Measurements from ENCODE around the gene IQCK. TPM values are rescaled to one million over a fixed set of nuclear protein-coding genes. Genes with fewer than 3 reads are reported as not detected.

Gene IQCK
- total and polyA plus RNA-seq, 11 donors: 5.6 to 17.4 (median 9.0) TPM

GRCh38 chr16:19833581-19833980 is 115.5 kb downstream of the IQCK start:
- Histone ChIP-seq H3K4me3 (no peak overlapping the region), H3K9me3 (no peaks in the 10 kb centered on the region), H3K27me3 (no peaks in the 10 kb centered on the region), H3K4me1 (peaks cover 0 to 24% (median 5%) of the 10 kb centered on the region in 12 donors), H3K27ac (no peak overlapping the region), H3K36me3 (peaks cover 0 to 19% (median 0%) of the 10 kb centered on the region in 9 donors)
- intact Hi-C loops (cut with DNase I): no loop called here
- ATAC-seq (no peak), DNase-seq (no peak)
- TF ChIP-seq, protein P1, sequence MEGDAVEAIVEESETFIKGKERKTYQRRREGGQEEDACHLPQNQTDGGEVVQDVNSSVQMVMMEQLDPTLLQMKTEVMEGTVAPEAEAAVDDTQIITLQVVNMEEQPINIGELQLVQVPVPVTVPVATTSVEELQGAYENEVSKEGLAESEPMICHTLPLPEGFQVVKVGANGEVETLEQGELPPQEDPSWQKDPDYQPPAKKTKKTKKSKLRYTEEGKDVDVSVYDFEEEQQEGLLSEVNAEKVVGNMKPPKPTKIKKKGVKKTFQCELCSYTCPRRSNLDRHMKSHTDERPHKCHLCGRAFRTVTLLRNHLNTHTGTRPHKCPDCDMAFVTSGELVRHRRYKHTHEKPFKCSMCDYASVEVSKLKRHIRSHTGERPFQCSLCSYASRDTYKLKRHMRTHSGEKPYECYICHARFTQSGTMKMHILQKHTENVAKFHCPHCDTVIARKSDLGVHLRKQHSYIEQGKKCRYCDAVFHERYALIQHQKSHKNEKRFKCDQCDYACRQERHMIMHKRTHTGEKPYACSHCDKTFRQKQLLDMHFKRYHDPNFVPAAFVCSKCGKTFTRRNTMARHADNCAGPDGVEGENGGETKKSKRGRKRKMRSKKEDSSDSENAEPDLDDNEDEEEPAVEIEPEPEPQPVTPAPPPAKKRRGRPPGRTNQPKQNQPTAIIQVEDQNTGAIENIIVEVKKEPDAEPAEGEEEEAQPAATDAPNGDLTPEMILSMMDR (IDR thresholded peaks at IDR 0.05): no peak
- 97 to 98% (median 98%) methylated on average over 5 of the region's 5 CpGs for WGBS, 4 donors

DNA sequence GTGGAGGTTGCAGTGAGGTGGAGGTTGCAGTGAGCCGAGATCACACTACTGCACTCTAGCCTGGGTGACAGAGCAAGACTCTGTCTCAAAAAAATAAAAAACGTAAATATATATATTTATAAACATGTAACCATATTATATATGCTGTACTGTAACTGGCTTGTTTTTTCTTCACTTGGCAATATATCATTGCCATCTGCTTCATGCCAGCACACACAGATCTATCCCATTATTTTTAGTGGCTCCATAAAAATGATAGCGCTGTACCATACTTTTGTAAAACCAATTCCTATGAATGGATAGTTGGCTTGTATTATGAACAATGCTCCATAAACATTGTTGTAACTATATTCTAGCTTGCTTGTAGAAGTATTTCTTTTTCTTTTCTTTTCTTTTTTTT is 117.1 kb downstream of the IQCK start:
- no peaks in the 10 kb centered on the region for H3K27me3 ChIP-seq
- peaks cover 0 to 24% (median 7%) of the 10 kb centered on the region in 12 donors for H3K4me1 ChIP-seq
- H3K27ac ChIP-seq: no peak overlapping the region
- ATAC-seq (no peak), DNase-seq (no peak)
- TF ChIP-seq, protein P1 (IDR thresholded peaks at IDR 0.05): no peak
- no peak for TF ChIP-seq POLR2A (IDR thresholded peaks at IDR 0.05)
- peaks cover 0 to 11% (median 0%) of the 10 kb centered on the region in 9 donors for H3K36me3 ChIP-seq
- H3K4me3 ChIP-seq: no peak overlapping the region
- WGBS, 4 donors: 97 to 98% (median 98%) methylated on average over 3 of the region's 3 CpGs
- no peaks in the 10 kb centered on the region for H3K9me3 ChIP-seq
- intact Hi-C loops (cut with DNase I): loop anchor here in 1 of 10 donors (5.0 kb wide), 1 partner anchor 52 kb away; no protein-coding TSS in a partner anchor

GRCh38 chr16:19835968-19836421 is 117.9 kb downstream of the IQCK start:
- no peak for ATAC-seq
- intact Hi-C loops (cut with DNase I): loop anchor here in 1 of 10 donors (5.0 kb wide), 1 partner anchor 51 kb away; no protein-coding TSS in a partner anchor
- H3K4me3 ChIP-seq: no peak overlapping the region
- H3K27me3 ChIP-seq: no peaks in the 10 kb centered on the region
- peaks cover 0 to 3% (median 0%) of the 10 kb centered on the region in 9 donors for H3K36me3 ChIP-seq
- H3K27ac ChIP-seq: peak overlapping the region in 4 of 12 donors; percentile 23 to 52 (median 25)
- no peak for DNase-seq
- H3K4me1 ChIP-seq: peaks cover 0 to 31% (median 12%) of the 10 kb centered on the region in 12 donors
- no peaks in the 10 kb centered on the region for H3K9me3 ChIP-seq
- TF ChIP-seq, protein P1 (IDR thresholded peaks at IDR 0.05): no peak
- TF ChIP-seq POLR2A (IDR thresholded peaks at IDR 0.05): no peak

DNA sequence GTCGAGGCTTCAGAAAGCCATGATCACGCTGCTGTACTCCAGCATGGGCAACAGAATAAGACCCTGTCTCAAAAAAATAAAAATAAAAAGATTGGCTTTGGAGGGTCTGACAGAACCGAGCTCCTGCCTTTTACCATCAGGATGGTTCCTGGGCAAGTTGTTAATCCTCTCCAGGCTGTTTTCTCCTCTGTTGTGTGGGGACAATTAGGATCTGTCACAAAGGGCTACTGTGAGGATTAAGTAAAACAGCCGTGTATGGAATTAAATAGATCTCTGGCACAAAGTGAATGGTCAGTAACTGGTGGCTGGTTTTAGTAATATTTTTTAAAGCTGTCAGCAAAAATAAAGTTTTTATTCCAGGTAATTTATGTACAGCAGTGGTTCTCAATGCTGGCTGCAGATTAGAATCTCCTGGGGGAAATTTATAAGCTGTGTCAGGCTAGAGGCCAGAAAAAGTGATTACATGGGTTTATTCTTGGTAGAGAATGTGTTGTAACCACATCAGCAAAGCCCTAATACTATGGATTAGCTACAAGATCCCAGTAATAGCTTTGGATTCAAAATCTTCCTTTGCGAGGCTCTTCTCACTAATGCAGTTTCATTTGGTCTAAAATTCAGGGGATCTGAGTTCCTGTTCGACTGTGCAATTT is 119.4 kb downstream of the IQCK start:
- peak overlapping the region in 8 of 12 donors; percentile 7 to 84 (median 43) for H3K27ac ChIP-seq
- TF ChIP-seq POLR2A (IDR thresholded peaks at IDR 0.05): no peak
- TF ChIP-seq, protein P1 (IDR thresholded peaks at IDR 0.05): no peak
- H3K4me1 ChIP-seq: peaks cover 0 to 33% (median 10%) of the 10 kb centered on the region in 12 donors
- intact Hi-C loops (cut with DNase I): loop anchor here in 1 of 10 donors (5.0 kb wide), 1 partner anchor 50 kb away; no protein-coding TSS in a partner anchor
- no peaks in the 10 kb centered on the region for H3K36me3 ChIP-seq
- H3K4me3 ChIP-seq: no peak overlapping the region
- H3K9me3 ChIP-seq: no peaks in the 10 kb centered on the region
- DNase-seq (no peak), ATAC-seq (no peak)
- no peaks in the 10 kb centered on the region for H3K27me3 ChIP-seq
- WGBS, 4 donors: 83 to 85% (median 84%) methylated on average over 6 of the region's 6 CpGs

Data from heart left ventricle (tissue), 16 donors.